Measurements from ENCODE around the gene DCLRE1B.
A peak's percentile ranks its signal among the peaks of the same experiment; 100 is the strongest.

The DCLRE1B gene

GRCh38 chr1:113887402-113888175, 17.5 kb upstream of the DCLRE1B start, which contains the start of gene BCL2L15:
BCL2L15 (minus strand) TSS chr1:113887581; CDS start chr1:113887375, 206 bp downstream.
- no peak for DNase-seq (ENCODE audit: low read depth in 2 of 2)

DNA sequence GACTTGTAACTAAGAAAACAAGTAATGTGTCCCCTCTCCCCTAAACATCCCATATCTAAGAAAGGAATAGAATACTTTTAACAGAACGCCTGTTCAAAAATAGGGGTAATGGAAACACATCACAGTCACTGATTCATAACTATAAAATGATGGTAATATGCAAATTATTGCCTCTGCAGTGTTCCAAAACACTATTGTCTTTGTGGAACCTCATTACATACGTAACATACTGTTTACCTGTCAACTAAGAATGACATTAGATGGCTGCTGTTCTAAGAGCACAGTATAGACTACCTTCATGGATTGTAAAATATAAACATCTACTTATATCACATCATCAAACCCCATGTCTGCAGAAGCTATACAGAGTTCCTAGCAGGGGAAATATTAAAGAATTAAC, 14.3 kb upstream of the DCLRE1B start:
- DNase-seq (ENCODE audit: low read depth in 2 of 2), result no peak

DNA sequence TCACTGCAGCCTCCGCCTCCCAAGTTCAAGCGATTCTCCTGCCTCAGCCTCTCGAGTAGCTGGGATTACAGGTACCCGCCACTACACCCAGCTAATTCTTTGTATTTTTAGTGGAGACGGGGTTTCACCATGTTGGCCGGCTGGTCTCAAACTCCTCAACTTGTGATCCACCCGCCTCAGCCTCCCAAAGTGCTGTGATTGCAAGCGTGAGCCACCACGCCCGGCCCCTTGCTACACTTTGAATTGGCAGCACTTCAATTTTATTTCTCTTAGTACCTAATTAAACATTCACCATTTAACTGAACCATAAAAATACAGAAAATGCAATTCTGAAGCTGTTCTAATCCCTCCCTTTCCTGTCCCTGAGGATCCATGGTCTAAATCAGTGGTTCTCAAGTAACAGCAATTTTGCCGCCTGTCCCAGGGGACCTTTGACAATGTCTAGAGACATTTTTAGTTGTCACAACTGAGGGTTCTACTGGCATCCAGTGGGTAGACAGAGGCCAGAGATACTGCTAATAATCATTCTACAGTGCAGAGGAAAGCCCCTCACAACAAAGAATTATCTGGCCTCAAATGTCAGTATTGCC, 13.4 kb upstream of the DCLRE1B start:
- DNase-seq (ENCODE audit: low read depth in 2 of 2), result no peak

DNA sequence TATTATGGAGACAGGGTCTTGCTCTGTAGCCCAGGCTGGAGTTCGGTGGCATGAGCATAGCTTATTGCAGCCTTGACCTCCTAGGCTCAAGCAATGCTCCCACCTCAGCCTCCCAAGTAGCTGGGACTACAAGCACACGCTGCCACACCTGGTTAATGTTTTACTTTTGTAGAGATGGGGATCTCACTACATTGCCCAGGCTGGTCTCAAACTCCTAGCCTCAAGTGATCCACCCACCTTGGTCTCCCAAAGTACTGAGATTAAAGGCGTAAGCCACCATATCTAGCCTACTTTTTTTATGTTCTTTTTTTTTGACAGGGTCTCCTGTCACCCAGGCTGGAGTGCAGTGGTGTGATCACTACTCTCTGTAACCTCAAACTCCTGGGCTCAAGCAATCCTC, 11.9 kb upstream of the DCLRE1B start:
- no peak for DNase-seq (ENCODE audit: low read depth in 2 of 2)

GRCh38 chr1:113895098-113895497, 10.0 kb upstream of the DCLRE1B start:
- DNase-seq (ENCODE audit: low read depth in 2 of 2), result no peak

DNA sequence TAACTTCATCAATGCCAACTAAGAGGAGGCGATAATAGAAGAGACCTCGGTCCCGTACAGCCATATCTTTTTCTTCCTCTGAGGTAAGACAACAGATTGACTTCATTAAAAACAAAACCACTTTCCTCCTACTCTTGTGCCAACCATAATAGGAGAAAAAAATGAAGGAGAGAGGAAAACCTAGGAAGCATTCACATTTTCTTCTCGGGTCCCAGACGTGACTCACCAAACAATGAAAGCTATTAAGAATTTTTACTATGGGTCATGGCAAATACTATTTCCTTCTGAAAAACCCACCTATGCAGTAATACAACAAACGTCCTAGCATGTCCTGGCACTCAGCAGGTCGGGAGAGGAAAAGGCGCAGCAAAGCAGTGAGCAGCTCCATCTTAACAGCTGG, 9.2 kb upstream of the DCLRE1B start:
- DNase-seq (ENCODE audit: low read depth in 2 of 2), result no peak

DNA sequence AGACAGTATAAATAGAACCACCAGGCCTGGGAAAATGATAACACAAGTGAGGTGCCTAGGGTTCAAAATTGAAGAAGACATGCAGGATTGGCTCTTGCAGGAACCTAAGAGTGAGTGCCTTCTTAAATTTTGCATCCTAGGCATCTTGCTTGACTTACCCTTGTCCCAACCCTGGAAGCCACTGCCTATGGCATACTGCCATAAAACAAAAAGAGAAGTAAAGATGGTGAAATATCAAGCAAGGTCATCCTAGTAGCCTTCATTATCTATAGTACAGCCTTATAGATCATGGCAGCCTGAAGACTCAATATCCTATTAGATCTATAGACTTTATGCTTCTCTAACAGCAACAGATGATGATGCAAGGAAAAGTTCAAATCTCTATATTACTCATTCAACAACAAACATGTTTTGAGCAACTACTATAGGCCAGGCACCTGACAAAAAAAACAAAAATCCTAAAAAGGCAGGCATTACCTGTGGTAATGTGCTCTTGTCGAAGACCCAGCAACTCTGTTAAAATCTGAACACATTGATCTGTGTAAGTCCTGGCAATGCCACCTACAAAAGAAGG, 6.8 kb upstream of the DCLRE1B start:
- DNase-seq (ENCODE audit: low read depth in 2 of 2), result no peak

GRCh38 chr1:113899111-113899510, 6.0 kb upstream of the DCLRE1B start:
- DNase-seq (ENCODE audit: low read depth in 2 of 2), result no peak

- DNase-seq (ENCODE audit: low read depth in 2 of 2), result no peak
These were observed 3.9 kb upstream of the DCLRE1B start for GRCh38 chr1:113901191-113901590.

DNA sequence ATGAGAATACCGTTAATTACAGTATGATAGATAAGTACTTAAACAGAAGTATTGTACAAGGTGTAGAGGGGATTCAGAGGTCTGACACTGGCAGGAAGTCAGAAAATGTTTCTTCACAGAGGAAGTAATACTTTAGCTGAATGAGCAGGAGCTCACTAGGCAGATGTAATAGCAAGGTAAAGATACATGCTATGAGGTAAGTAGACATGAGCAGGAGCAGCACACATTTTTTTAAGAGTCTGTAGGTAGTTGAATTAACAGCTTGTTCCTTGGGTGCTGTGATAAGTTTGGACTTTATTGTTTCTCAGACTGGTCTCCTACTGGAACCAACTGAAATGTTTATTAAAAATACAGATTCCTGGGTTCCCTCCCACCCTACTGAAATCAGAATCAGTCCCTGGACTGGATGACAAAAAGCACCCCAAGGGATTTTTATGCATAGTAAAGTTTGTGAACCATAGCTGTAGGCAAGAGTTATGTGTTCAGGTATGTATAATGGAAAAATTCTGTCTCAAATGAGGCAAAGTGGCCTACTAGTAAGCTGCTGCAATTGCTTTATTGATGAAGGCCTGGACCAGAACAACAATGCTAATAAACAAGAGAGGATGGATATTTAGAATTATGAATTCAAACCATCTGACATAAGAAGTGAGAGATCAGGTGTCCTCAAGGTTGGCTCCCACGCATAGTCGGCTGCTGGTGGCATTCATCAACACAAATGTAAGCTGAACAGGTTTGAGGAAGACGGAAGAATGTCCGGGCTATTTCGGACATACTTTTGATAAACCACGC, 1.4 kb upstream of the DCLRE1B start:
- no peak for DNase-seq (ENCODE audit: low read depth in 2 of 2)

DNA sequence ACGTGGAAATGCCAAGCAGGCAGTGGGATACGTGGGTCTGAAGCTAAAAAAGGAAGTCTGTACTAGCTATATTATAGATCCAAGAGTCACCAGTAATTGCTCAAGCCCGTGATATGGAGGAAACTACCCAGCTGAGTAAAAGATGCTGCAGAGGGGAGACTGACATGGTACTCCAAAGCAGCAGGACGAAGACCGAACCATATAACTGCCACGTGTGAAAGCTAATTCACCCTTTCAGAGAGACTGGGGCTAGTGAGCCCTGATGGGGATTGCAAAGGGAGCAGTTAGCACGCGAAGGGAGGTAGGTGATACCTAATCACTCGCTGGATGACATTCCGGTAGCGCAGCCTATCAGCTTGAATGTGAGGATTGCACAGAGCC, 843 bp upstream of the DCLRE1B start:
- no peak for DNase-seq (ENCODE audit: low read depth in 2 of 2)

- DNase-seq (ENCODE audit: low read depth in 2 of 2), result peak in 1 of 2 donors; percentile 3
These were observed 322 bp downstream of the DCLRE1B start for GRCh38 chr1:113905435-113905861.

DNA sequence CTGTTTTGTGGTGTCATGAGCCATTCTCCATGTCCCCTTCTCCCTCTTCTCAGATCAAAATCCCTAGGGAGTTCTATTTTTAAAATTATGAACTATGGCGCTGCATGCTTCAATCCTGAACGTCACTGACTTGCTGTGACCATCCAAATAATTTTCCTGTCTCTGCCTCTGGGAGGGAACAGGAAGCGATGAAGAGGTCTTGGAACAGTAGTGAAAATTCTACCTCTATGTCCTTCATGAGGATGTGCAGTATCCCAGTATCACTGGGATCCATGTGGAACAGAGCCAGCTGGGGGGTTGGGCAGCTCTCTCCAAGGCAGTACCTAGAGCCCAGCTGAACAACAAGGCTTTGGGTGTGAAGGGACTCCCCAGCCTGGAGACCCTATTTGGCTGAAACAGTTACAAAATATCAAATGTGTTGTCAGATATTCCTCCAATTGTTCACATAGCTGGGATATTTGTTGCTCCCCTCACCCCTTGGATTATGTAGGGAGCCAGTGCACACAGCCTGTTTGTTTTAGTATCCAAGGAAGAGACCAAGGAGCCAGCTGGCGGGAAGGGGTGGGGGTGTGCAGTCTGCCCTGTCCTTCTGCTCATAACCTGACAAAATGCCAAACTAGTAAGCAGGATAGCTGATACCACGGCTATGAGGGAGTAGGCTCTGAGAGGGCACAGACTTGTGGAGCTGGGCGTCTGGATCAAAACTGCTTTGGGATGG, 7.6 kb downstream of the DCLRE1B start:
- DNase-seq (ENCODE audit: low read depth in 2 of 2), result no peak

- DNase-seq (ENCODE audit: low read depth in 2 of 2), result no peak
These were observed 8.2 kb downstream of the DCLRE1B start for GRCh38 chr1:113913312-113913668.

DNA sequence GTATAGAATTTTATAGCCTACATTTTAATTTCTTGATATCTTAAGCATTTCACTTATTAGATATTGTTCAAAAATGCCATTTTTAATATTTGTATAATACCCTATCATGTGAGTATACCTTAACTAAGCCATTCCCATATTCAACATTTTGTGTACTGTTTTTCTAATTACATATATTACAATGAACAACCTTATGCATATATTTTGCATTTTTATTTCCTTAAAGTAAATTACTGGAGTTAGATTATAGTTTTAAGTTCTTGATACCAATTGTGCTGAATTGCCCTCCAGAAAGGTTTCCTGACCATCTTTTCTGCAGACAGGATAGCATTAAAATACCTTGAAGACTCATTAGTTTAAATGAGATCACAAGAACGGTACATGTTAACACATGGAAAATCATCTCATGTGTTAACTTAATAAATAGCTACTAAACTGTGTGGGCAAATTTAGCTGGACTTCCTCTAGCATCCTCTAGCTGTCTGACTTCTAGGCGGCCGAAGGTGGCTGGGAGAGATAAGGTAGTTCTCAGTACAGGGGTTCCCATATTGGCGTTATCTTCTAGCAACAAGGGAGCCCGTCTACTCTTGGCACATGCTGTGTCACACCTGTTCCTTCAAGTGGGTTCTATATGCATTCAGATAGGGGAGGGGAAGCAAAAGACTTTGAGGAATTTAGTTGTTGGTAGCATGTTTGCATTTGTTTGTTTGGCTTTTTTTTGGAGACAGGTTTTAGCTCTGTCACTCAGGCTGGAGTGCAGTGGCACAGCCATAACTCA, 8.9 kb downstream of the DCLRE1B start:
- no peak for DNase-seq (ENCODE audit: low read depth in 2 of 2)

DNA sequence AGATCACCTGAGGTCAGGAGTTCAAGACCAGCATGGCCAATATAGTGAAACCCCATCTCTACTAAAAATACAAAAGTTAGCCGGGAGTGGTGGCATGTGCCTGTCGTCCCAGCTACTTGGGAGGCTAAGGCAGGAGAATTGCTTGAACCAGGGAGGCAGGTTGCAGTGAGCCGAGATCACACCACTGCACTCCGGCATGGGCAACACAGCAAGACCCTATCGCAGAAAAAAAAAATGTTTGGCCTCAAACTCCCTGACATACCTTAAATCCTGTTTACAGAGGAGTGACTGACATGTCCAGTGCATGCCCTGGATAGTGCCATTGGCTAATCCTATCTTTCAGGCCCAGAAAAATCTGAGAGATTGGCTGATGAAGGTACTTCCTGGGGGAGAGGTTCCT, 11.8 kb downstream of the DCLRE1B start:
- DNase-seq (ENCODE audit: low read depth in 2 of 2), result no peak

GRCh38 chr1:113917400-113918082, 12.4 kb downstream of the DCLRE1B start:
- DNase-seq (ENCODE audit: low read depth in 2 of 2), result no peak

- no peak for DNase-seq (ENCODE audit: low read depth in 2 of 2)
These were observed 13.1 kb downstream of the DCLRE1B start for GRCh38 chr1:113918243-113918642.

DNA sequence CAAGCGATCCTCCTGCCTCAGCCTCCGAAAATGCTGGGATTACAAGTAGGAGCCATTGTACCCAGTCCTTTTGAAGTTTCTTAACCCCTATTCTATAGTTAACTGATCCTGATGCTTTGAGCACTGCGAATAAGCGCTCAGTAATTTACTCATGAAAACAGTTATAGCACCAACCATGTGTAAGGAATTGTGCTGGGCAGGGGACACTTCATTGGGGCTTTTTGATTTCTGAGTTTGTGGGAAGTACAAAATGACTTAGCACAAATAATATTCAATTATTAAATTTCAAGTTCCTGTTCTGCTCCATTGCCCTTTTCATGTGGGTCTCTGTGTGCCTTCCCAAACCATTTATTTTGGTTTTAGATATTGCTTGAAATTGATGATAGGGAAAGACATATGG, 17.8 kb downstream of the DCLRE1B start:
- no peak for DNase-seq (ENCODE audit: low read depth in 2 of 2)

- no peak for DNase-seq (ENCODE audit: low read depth in 2 of 2)
These were observed 19.3 kb downstream of the DCLRE1B start for GRCh38 chr1:113924473-113924872.

Measured in stimulated activated CD8-positive, alpha-beta memory T cell treated with anti-CD3 and anti-CD28 coated beads, Interleukin-2, amount 100 ng/mL, for 1 hour (primary cell).